Naive thymus-derived CD4-positive, alpha-beta T cell (primary cell): ENCODE results near the gene E2F3. TPM values are rescaled to one million over a fixed set of nuclear protein-coding genes. Genes with fewer than 3 reads are reported as not detected.

ENCODE experiments used
- ATAC-seq: fragments of 150-1000 bp; cut with Tn5 transposase; 2 replicates; pipeline ENCODE4 v1.10.0; 2021; ENCODE audit warnings: mild to moderate bottlenecking, moderate library complexity
- CTCF ChIA-PET: fragments of 350-600 bp; sonication (Branson Sonifier 250); formaldehyde crosslinking; loops from one replicate; lab custom pipeline; 2021; ENCODE audit warnings: antibody characterized with exemption; lab: Charles Lee
- POLR2A ChIA-PET: fragments of 350-600 bp; sonication (Branson Sonifier 250); formaldehyde crosslinking; loops from one replicate; lab custom pipeline; 2021; ENCODE audit warnings: antibody characterized with exemption, inconsistent platforms; lab: Charles Lee
- DNase-seq, 9 donors: peaks; one replicate each; pipeline versions ENCODE4 v3.0.0 to v3.0.0-alpha.2; 2020 to 2022; ENCODE audit warnings: mixed read lengths in 1 of 9
- H3K27ac ChIP-seq: one replicate; pipeline ENCODE4 v1.7.0; 2013; ENCODE audit warnings: mild to moderate bottlenecking, low read depth, low read length, moderate library complexity
- H3K27me3 ChIP-seq, 2 donors: one replicate each; pipeline ENCODE4 v1.7.0; 2013; ENCODE audit warnings: low read length in 2 of 2, mild to moderate bottlenecking in 2 of 2, moderate library complexity in 2 of 2; ENCODE audit not compliant: control insufficient read depth in 2 of 2, insufficient read depth in 2 of 2
- H3K36me3 ChIP-seq, 3 experiments: 1 replicate in 2 of 3; 2 replicates in 1 of 3; pipeline ENCODE4 v1.7.0; 2013; ENCODE audit warnings: low read length in 3 of 3, mild to moderate bottlenecking in 3 of 3, moderate library complexity in 1 of 3; ENCODE audit not compliant: insufficient read depth in 3 of 3, control insufficient read depth in 2 of 3
- H3K4me1 ChIP-seq, 2 donors: one replicate each; pipeline ENCODE4 v1.7.0; 2013; ENCODE audit warnings: low read length in 2 of 2, mild to moderate bottlenecking in 2 of 2, moderate library complexity in 1 of 2; ENCODE audit not compliant: control insufficient read depth in 2 of 2, insufficient read depth in 2 of 2
- H3K4me3 ChIP-seq: 2 replicates; pipeline ENCODE4 v1.7.0; 2013; ENCODE audit warnings: mild to moderate bottlenecking, low read length
- H3K9me3 ChIP-seq, 3 experiments: 1 replicate in 2 of 3; 2 replicates in 1 of 3; pipeline ENCODE4 v1.7.0; 2013; ENCODE audit warnings: low read length in 3 of 3; ENCODE audit not compliant: control insufficient read depth in 2 of 3
- H3K27ac Mint-ChIP-seq, 9 donors: one replicate each; pipeline ENCODE4 v1.8.0; 2020 to 2022; ENCODE audit warnings: mixed read lengths in 9 of 9, mild to moderate bottlenecking in 8 of 9, moderate library complexity in 5 of 9, inconsistent platforms in 2 of 9
- H3K27me3 Mint-ChIP-seq, 5 donors: one replicate each; pipeline ENCODE4 v1.8.0; 2021 to 2022; ENCODE audit warnings: mixed read lengths in 5 of 5, mild to moderate bottlenecking in 1 of 5
- H3K36me3 Mint-ChIP-seq, 5 donors: one replicate each; pipeline ENCODE4 v1.8.0; 2020 to 2022; ENCODE audit warnings: mixed read lengths in 5 of 5, mild to moderate bottlenecking in 3 of 5, inconsistent platforms in 1 of 5
- H3K4me1 Mint-ChIP-seq, 7 donors: one replicate each; pipeline ENCODE4 v1.8.0; 2020 to 2022; ENCODE audit warnings: mixed read lengths in 7 of 7, mild to moderate bottlenecking in 3 of 7, inconsistent platforms in 1 of 7
- H3K4me3 Mint-ChIP-seq, 10 donors: one replicate each; pipeline ENCODE4 v1.8.0; 2020 to 2022; ENCODE audit warnings: mild to moderate bottlenecking in 10 of 10, mixed read lengths in 10 of 10, moderate library complexity in 6 of 10, inconsistent platforms in 2 of 10
- H3K9me3 Mint-ChIP-seq, 11 donors: one replicate each; pipeline ENCODE4 v1.8.0; 2020 to 2022; ENCODE audit warnings: mixed read lengths in 11 of 11, mild to moderate bottlenecking in 4 of 11, inconsistent platforms in 1 of 11, moderate library complexity in 1 of 11
- intact Hi-C, 2 donors: fragments of 100-400 bp; cut with micrococcal nuclease; formaldehyde crosslinking; loops; one replicate each; pipeline ENCODE4 v1.15.1; 2023
- polyA plus RNA-seq, 2 donors: library from polyadenylated mRNA; unstranded; fragments of 300-500 nt; fragmentation: Illumina TruSeq; gene quantifications; one replicate each; pipeline ENCODE4 v1.2.3, GENCODE V29; 2021
- total RNA-seq, 6 experiments: library from RNA in 5 of 6; stranded (reverse) in 5 of 6; gene quantifications; 1 replicate in 5 of 6; 2 replicates in 1 of 6; pipeline ENCODE4 v1.2.3 and lab custom pipeline; 2021 to 2026

The E2F3 gene
- total and polyA plus RNA-seq, 7 experiments from 2014 or later = 3.0 to 39.2 (median 10.6) TPM

DNA sequence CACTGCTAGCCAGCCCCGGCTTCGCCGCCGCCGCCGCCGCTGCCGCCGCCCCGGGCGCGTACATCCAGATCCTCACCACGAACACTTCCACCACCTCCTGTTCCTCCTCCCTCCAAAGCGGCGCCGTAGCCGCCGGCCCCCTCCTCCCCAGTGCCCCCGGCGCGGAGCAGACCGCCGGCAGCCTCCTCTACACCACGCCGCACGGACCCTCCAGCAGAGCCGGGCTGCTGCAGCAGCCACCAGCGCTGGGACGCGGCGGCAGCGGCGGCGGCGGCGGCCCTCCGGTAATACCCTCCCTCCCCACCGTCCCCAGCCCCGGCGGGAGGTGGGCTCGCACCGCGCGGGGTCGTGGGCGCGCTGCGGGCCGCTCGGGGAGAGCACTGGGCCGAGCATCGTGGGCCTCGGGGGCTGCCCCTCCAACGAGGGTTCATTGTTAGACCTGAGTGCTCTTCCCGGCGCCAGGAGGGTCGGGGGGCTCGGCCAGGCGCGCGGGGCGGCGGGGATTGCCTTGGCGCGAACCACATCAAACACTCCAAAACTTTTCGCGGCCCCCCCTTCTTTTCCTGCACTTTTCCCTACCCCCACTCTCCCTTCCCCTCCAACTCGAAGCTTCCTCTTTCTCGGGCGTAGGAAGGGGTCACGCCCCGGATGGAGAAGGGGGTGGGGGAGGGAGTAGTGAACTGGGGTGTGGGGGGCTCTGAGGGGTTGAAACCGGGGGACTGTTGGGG lies 827 bp downstream of the E2F3 start:
- Histone ChIP-seq H3K4me1 (peaks cover 4 to 37% of the 10 kb centered on the region in 2 donors), H3K27me3 (no peaks in the 10 kb centered on the region), H3K27ac (peak overlapping the region; percentile 75), H3K9me3 (no peaks in the 10 kb centered on the region), H3K36me3 (no peaks in the 10 kb centered on the region), H3K4me3 (peak overlapping the region; percentile 68)
- H3K27me3 Mint-ChIP-seq = peaks cover 0 to 3% (median 0%) of the 10 kb centered on the region in 5 donors
- CTCF ChIA-PET = interaction anchor here (1.4 kb wide), 1 partner anchor 112 kb away, joined by 4 read pairs; no protein-coding TSS in a partner anchor
- H3K9me3 Mint-ChIP-seq = peaks cover 0 to 3% (median 0%) of the 10 kb centered on the region in 11 donors
- ATAC-seq = no peak
- DNase-seq = peak; percentile 2 to 60 (median 38)
- peaks cover 25 to 61% (median 44%) of the 10 kb centered on the region in 7 donors for H3K4me1 Mint-ChIP-seq
- intact Hi-C loops = loop anchor here (5.0 to 10.0 kb wide), 3 partner anchors 50 to 310 kb away; no protein-coding TSS in a partner anchor
- POLR2A ChIA-PET = interaction anchor here (1.0 to 4.4 kb wide), 6 partner anchors 10 to 90 kb away, joined by 3 to 89 read pairs (median 31); no protein-coding TSS in a partner anchor
- peak overlapping the region in 5 of 9 donors; percentile 74 to 95 (median 83) for H3K27ac Mint-ChIP-seq
- H3K36me3 Mint-ChIP-seq = peaks cover 0 to 17% (median 0%) of the 10 kb centered on the region in 5 donors
- H3K4me3 Mint-ChIP-seq = peak overlapping the region; percentile 67 to 98 (median 93)

DNA sequence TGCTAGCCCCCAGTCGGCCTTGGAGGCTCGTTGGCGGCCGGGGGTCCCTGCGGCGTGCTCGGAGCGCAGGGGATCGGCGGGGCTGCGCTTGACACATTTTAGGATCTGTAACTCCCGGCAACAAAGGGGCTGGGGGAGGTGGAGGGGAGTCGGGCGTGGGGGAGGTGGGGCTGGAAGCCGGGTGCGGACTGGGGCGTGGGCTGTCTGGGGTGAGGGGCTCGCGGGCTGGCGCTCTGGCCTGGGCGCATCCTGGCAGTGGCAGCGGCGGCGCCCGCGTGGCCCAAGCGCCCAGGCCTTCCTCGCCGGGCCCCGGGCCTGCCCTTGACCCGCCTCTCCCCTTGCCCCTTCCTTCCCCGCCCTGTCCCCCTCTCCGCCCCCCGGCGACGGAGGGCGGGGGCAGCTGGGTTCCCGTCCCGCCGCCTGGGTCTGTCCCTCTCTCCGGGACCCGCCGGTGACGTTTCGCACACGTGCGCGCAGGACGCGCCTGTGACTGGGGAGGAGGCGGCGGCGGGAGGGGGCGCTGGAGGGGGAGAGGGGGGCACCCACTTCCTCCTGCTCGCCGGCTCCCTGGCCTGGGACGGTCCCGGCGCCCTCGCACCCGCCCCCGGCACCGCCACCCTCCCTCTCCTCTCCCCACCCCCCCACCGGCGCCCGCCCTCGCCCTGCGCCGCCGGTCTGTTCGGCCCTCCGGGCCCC lies 1.5 kb downstream of the E2F3 start:
- DNase-seq (peak; percentile 58 to 92 (median 64)), ATAC-seq (peak; percentile 67)
- CTCF ChIA-PET = interaction anchor here (1.4 to 2.9 kb wide), 5 partner anchors 25 to 125 kb away, joined by 4 to 33 read pairs (median 15); no protein-coding TSS in a partner anchor
- Mint-ChIP-seq H3K27ac (peak overlapping the region in 6 of 9 donors; percentile 79 to 92 (median 82)), H3K36me3 (peaks cover 0 to 15% (median 0%) of the 10 kb centered on the region in 5 donors), H3K4me1 (peaks cover 29 to 66% (median 50%) of the 10 kb centered on the region in 7 donors), H3K27me3 (peaks cover 0 to 3% (median 0%) of the 10 kb centered on the region in 5 donors), H3K9me3 (peaks cover 0 to 3% (median 0%) of the 10 kb centered on the region in 11 donors), H3K4me3 (peak overlapping the region; percentile 67 to 98 (median 89))
- H3K36me3 ChIP-seq = no peaks in the 10 kb centered on the region
- no peaks in the 10 kb centered on the region for H3K27me3 ChIP-seq
- peak overlapping the region; percentile 68 for H3K4me3 ChIP-seq
- no peaks in the 10 kb centered on the region for H3K9me3 ChIP-seq
- peak overlapping the region; percentile 75 for H3K27ac ChIP-seq
- POLR2A ChIA-PET = interaction anchor here (0.6 to 4.1 kb wide), 9 partner anchors 11 to 185 kb away, joined by 3 to 89 read pairs (median 5); no protein-coding TSS in a partner anchor
- H3K4me1 ChIP-seq = peaks cover 10 to 42% of the 10 kb centered on the region in 2 donors
- intact Hi-C loops = loop anchor here (5.0 to 10.0 kb wide), 3 partner anchors 49 to 311 kb away; no protein-coding TSS in a partner anchor

DNA sequence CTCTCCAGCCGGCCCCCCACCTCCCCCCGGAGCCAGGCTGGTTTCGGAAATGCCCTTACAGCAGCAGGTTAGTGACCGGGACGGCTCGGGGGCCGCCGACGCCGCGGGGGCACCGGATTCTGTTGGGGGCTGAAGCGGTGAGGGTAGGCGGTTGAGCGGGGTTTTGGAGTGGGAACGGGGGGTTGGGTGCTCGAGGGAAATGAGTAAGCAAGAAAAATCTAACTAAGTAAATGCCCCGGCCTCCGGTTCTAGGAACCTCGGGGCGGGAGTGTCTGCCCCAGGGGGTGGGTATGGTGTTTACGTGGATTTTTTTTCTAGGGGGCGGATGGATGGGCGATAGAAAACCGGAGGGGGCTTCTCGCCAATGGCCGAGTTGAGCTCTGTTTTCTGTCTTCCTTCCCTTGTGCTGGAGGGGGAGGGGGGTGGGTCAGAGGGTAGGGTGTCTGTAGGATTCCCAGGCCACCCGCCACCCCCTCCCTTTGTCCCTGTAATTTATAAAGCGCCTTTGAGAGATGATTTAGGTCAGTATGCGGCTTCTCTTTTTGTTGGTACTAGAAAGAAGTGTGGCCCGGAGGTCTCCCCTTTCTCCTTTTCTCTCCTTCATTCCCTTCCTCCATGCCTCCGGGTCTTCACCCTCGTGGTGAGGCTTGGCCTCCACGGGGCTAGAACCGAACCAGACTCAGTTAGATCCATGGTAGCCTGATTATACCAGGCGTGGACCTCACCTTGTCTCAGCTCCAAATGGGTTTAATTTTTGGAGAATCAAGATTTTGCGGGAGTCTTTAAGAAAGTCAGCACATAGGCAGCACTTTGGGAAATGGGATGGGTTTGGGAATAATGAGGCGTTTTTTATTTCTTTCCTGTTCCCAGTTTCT lies 2.3 kb downstream of the E2F3 start:
- Histone ChIP-seq H3K27me3 (no peaks in the 10 kb centered on the region), H3K4me3 (peak overlapping the region; percentile 68), H3K27ac (peak overlapping the region; percentile 75), H3K9me3 (no peaks in the 10 kb centered on the region), H3K36me3 (no peaks in the 10 kb centered on the region), H3K4me1 (peaks cover 10 to 47% of the 10 kb centered on the region in 2 donors)
- Mint-ChIP-seq H3K4me3 (peak overlapping the region; percentile 90 to 98 (median 96)), H3K9me3 (peaks cover 0 to 3% (median 0%) of the 10 kb centered on the region in 11 donors), H3K36me3 (peaks cover 0 to 12% (median 0%) of the 10 kb centered on the region in 5 donors), H3K4me1 (peaks cover 32 to 70% (median 54%) of the 10 kb centered on the region in 7 donors), H3K27ac (peak overlapping the region; percentile 77 to 98 (median 89)), H3K27me3 (peaks cover 0 to 3% (median 0%) of the 10 kb centered on the region in 5 donors)
- intact Hi-C loops = loop anchor here (1.0 to 10.0 kb wide), 8 partner anchors 48 to 312 kb away; partner anchors contain the start of gene MBOAT1 (in 1 of the 2)
- ATAC-seq (peak; percentile 4), DNase-seq (peak in 8 of 9 donors; percentile 33 to 82 (median 46))
- ChIA-PET POLR2A (interaction anchor here (0.6 to 4.1 kb wide), 26 partner anchors 10 to 184 kb away, joined by 3 to 89 read pairs (median 5); partner anchors contain the start of gene CDKAL1), CTCF (interaction anchor here (0.6 to 2.9 kb wide), 27 partner anchors 10 to 133 kb away, joined by 3 to 33 read pairs (median 4); partner anchors contain the start of gene CDKAL1)

DNA sequence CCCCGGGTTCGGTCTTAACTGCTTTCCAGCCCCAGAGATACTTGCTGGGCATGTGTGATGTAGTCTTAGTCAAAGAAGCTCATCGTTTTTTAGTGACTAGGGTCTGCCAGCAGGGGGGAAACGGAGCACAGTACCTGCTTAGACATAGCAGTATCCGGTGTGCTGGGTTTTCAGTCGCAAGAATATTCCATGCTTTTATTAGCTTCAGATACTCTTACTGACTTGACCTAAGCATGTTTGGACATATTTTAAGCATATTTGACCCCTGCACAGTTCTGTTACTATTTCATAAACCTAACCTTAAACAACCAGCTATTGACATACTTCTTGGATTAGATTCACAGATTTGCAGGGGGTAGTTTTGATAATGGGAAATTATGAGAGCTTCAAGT lies 3.0 kb downstream of the E2F3 start:
- ChIA-PET POLR2A (interaction anchor here (0.6 to 4.1 kb wide), 23 partner anchors 10 to 130 kb away, joined by 3 to 89 read pairs (median 5); partner anchors contain the start of gene CDKAL1), CTCF (interaction anchor here (0.6 to 2.9 kb wide), 26 partner anchors 9 to 134 kb away, joined by 3 to 33 read pairs (median 4); partner anchors contain the start of gene CDKAL1)

DNA sequence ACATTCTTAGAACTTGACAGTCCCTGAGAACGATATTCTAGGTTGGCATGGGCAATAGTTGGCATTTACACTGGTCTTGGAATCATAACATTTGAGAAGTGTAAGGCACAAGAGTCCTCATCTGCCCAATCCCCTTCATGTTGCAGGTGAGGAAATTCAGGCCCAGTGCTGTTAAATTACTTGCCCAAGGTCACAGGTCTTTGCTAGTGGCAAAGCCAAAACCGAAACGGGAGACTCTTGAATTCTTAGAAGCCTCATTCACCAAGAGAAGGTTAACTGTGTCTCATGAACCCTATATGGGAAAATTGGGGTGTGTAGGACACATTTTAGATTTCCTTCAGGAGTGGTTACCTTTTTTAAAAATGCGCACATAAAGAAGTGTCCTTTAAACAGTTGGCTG lies 7.2 kb downstream of the E2F3 start:
- no peaks in the 10 kb centered on the region for H3K9me3 ChIP-seq
- no peaks in the 10 kb centered on the region for H3K36me3 ChIP-seq
- no peaks in the 10 kb centered on the region for H3K27me3 ChIP-seq
- no peak for DNase-seq
- no peak overlapping the region for H3K4me3 ChIP-seq
- H3K4me1 Mint-ChIP-seq = peaks cover 57 to 86% (median 71%) of the 10 kb centered on the region in 7 donors
- peaks cover 10 to 53% of the 10 kb centered on the region in 2 donors for H3K4me1 ChIP-seq
- no peak for ATAC-seq
- H3K27ac ChIP-seq = no peak overlapping the region
- peak overlapping the region in 1 of 9 donors; percentile 43 for H3K27ac Mint-ChIP-seq
- H3K9me3 Mint-ChIP-seq = no peaks in the 10 kb centered on the region
- ChIA-PET POLR2A (no interaction called here), CTCF (no interaction called here)
- peaks cover 0 to 24% (median 13%) of the 10 kb centered on the region in 5 donors for H3K36me3 Mint-ChIP-seq
- intact Hi-C loops = loop anchor here in 1 of 2 donors (10.0 kb wide), 1 partner anchor 76 kb away; no protein-coding TSS in a partner anchor
- H3K4me3 Mint-ChIP-seq = peak overlapping the region in 4 of 10 donors; percentile 4 to 76 (median 46)
- H3K27me3 Mint-ChIP-seq = no peaks in the 10 kb centered on the region

More for the DNA sequence above, 3.0 kb downstream of the E2F3 start:
- peaks cover 0 to 3% (median 0%) of the 10 kb centered on the region in 5 donors for H3K27me3 Mint-ChIP-seq
- Histone ChIP-seq H3K27me3 (no peaks in the 10 kb centered on the region), H3K27ac (peak overlapping the region; percentile 75), H3K36me3 (no peaks in the 10 kb centered on the region), H3K4me3 (peak overlapping the region; percentile 68), H3K4me1 (peaks cover 10 to 53% of the 10 kb centered on the region in 2 donors), H3K9me3 (no peaks in the 10 kb centered on the region)
- H3K4me3 Mint-ChIP-seq = peak overlapping the region; percentile 90 to 98 (median 96)
- DNase-seq (peak; percentile 27 to 74 (median 67)), ATAC-seq (peak; percentile 26)
- peak overlapping the region; percentile 77 to 98 (median 89) for H3K27ac Mint-ChIP-seq
- H3K4me1 Mint-ChIP-seq = peaks cover 32 to 70% (median 56%) of the 10 kb centered on the region in 7 donors
- H3K36me3 Mint-ChIP-seq = peaks cover 0 to 10% (median 0%) of the 10 kb centered on the region in 5 donors
- peaks cover 0 to 3% (median 0%) of the 10 kb centered on the region in 11 donors for H3K9me3 Mint-ChIP-seq
- intact Hi-C loops = loop anchor here (1.0 to 10.0 kb wide), 8 partner anchors 48 to 312 kb away; partner anchors contain the start of gene MBOAT1 (in 1 of the 2)
